GM19099 (cell line): ENCODE measurements around the gene COMMD10.

ENCODE experiments used
- POLR2A ChIP-seq: IDR thresholded peaks from 3 replicates; pipeline ENCODE4 v1.6.1; 2011; ENCODE audit warnings: low read depth; ENCODE audit not compliant: insufficient read length; ENCODE audit errors: extremely low read depth

COMMD10 gene

GRCh38 chr5:116291271-116291670 lies 206.4 kb downstream of the COMMD10 start:
- TF ChIP-seq POLR2A, result no peak

- no peak for TF ChIP-seq POLR2A
Observed at GRCh38 chr5:116292321-116292720, 207.5 kb downstream of the COMMD10 start.

GRCh38 chr5:116296335-116297072 lies 211.7 kb downstream of the COMMD10 start:
- TF ChIP-seq POLR2A, result no peak

- TF ChIP-seq POLR2A, result no peak
Observed at GRCh38 chr5:116297296-116297814, 212.5 kb downstream of the COMMD10 start.

- TF ChIP-seq POLR2A, result no peak
Observed at GRCh38 chr5:116299746-116300640, 215.2 kb downstream of the COMMD10 start.

- no peak for TF ChIP-seq POLR2A
Observed at GRCh38 chr5:116301110-116301509, 216.3 kb downstream of the COMMD10 start.

GRCh38 chr5:116303340-116303739 lies 218.5 kb downstream of the COMMD10 start:
- no peak for TF ChIP-seq POLR2A

GRCh38 chr5:116303810-116304209 lies 219.0 kb downstream of the COMMD10 start:
- no peak for TF ChIP-seq POLR2A

- no peak for TF ChIP-seq POLR2A
Observed at GRCh38 chr5:116305899-116306298, 221.1 kb downstream of the COMMD10 start.

- no peak for TF ChIP-seq POLR2A
Observed at GRCh38 chr5:116306846-116307245, 222.0 kb downstream of the COMMD10 start.

GRCh38 chr5:116308391-116308790 lies 223.6 kb downstream of the COMMD10 start:
- TF ChIP-seq POLR2A, result no peak

- no peak for TF ChIP-seq POLR2A
Observed at GRCh38 chr5:116313366-116313765, 228.5 kb downstream of the COMMD10 start.

- no peak for TF ChIP-seq POLR2A
Observed at GRCh38 chr5:116315531-116315930, 230.7 kb downstream of the COMMD10 start.

- TF ChIP-seq POLR2A, result no peak
Observed at GRCh38 chr5:116318091-116318854, 233.4 kb downstream of the COMMD10 start.

- TF ChIP-seq POLR2A, result no peak
Observed at GRCh38 chr5:116320486-116320885, 235.7 kb downstream of the COMMD10 start.
